Calu3 (cell line): Measurements from ENCODE around the gene KIRREL1. TPM values are rescaled to one million over a fixed set of nuclear protein-coding genes. Genes with fewer than 3 reads are reported as not detected.

ENCODE experiments used
- BruUV-seq: library from RNA; stranded (reverse); fragments of 400-500 nt; replicated peaks from 2 replicates; lab custom pipeline; 2021; lab: Mats Ljungman, UMichigan
- CTCF ChIA-PET: fragments of 300-600 bp; sonication (Branson Sonifier 250); formaldehyde crosslinking; loops from one replicate; lab custom pipeline; 2022; ENCODE audit warnings: antibody characterized with exemption; lab: Charles Lee
- DNase-seq: peaks from one replicate; pipeline ENCODE4 v3.0.0; 2022
- H3K27ac Mint-ChIP-seq: one replicate; pipeline ENCODE4 v1.8.0; 2022; ENCODE audit warnings: mixed read lengths; ENCODE audit not compliant: unreplicated experiment
- H3K27me3 Mint-ChIP-seq: one replicate; pipeline ENCODE4 v1.8.0; 2022; ENCODE audit warnings: mixed read lengths; ENCODE audit not compliant: unreplicated experiment
- H3K36me3 Mint-ChIP-seq: one replicate; pipeline ENCODE4 v1.8.0; 2022; ENCODE audit warnings: mild to moderate bottlenecking, moderate library complexity, mixed read lengths; ENCODE audit not compliant: insufficient read depth, unreplicated experiment
- H3K4me1 Mint-ChIP-seq: one replicate; pipeline ENCODE4 v1.8.0; 2022; ENCODE audit warnings: mild to moderate bottlenecking, low read depth, mixed read lengths; ENCODE audit not compliant: unreplicated experiment
- H3K4me3 Mint-ChIP-seq: one replicate; pipeline ENCODE4 v1.8.0; 2022; ENCODE audit warnings: mild to moderate bottlenecking, low read depth, moderate library complexity, mixed read lengths; ENCODE audit not compliant: unreplicated experiment
- H3K9me3 Mint-ChIP-seq: one replicate; pipeline ENCODE4 v1.8.0; 2022; ENCODE audit warnings: low read depth, mixed read lengths; ENCODE audit not compliant: unreplicated experiment
- intact Hi-C: fragments of 100-400 bp; cut with micrococcal nuclease; formaldehyde crosslinking; loops from one replicate; pipeline ENCODE4 v1.10.0; 2022; ENCODE audit not compliant: unreplicated experiment
- total RNA-seq: library from RNA; stranded (reverse); gene quantifications from 2 replicates; pipeline ENCODE4 v1.2.3, GENCODE V29; 2022
- TF ChIP-seq, protein P1 (sequence below): fragments of 200-600 bp; IDR thresholded peaks from one replicate; pipeline ENCODE4 v1.8.0; 2022; ENCODE audit warnings: antibody characterized with exemption; ENCODE audit not compliant: unreplicated experiment

Gene KIRREL1
- total RNA-seq, 1 experiment from 2014 or later, result 31.4 TPM

DNA sequence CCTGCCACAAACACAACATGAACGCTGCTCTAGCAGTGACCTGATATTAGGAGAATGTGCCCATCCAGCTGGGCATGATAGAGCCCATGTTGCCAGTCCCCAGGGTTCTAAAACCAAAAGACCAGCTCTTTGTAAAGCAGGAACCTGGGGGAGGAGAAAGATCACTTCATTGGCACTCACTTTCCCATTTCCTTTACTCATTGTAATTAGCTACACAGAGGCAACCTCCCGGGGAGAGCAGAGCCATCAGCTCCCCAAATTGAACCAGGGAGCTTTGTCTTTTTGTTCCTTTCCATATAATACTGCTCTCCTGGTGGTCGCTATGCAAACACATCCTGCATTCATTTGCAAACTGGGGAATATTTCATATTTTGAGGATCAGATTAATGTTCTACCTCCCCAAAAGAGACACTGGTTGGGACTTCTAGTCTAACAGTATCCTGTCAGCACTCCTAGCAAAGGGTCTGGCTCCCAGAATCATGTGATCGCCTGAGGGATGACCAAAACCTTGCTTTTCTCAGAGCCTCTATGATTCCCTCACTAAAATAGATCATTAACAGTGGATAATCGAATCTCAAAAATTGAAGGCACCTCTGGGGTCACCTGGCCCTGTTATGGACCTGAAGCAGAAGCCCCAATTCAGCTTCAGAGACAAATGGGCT lies 110.5 kb downstream of the KIRREL1 start:
- BruUV-seq, result no TSS peak
- H3K36me3 Mint-ChIP-seq, result no peaks in the 10 kb centered on the region
- no peak overlapping the region for H3K4me3 Mint-ChIP-seq
- DNase-seq, result no peak
- intact Hi-C loops, result no loop called here
- CTCF ChIA-PET, result interaction anchor here (0.6 to 1.3 kb wide), 5 partner anchors 8 to 142 kb away, joined by 3 to 5 read pairs (median 4); no protein-coding TSS in a partner anchor
- TF ChIP-seq, protein P1, sequence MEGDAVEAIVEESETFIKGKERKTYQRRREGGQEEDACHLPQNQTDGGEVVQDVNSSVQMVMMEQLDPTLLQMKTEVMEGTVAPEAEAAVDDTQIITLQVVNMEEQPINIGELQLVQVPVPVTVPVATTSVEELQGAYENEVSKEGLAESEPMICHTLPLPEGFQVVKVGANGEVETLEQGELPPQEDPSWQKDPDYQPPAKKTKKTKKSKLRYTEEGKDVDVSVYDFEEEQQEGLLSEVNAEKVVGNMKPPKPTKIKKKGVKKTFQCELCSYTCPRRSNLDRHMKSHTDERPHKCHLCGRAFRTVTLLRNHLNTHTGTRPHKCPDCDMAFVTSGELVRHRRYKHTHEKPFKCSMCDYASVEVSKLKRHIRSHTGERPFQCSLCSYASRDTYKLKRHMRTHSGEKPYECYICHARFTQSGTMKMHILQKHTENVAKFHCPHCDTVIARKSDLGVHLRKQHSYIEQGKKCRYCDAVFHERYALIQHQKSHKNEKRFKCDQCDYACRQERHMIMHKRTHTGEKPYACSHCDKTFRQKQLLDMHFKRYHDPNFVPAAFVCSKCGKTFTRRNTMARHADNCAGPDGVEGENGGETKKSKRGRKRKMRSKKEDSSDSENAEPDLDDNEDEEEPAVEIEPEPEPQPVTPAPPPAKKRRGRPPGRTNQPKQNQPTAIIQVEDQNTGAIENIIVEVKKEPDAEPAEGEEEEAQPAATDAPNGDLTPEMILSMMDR, result no peak
- peaks cover 13% of the 10 kb centered on the region for H3K27me3 Mint-ChIP-seq
- no peak overlapping the region for H3K27ac Mint-ChIP-seq
- no peaks in the 10 kb centered on the region for H3K9me3 Mint-ChIP-seq
- H3K4me1 Mint-ChIP-seq, result peaks cover 14% of the 10 kb centered on the region

- Mint-ChIP-seq H3K36me3 (no peaks in the 10 kb centered on the region), H3K27me3 (peaks cover 13% of the 10 kb centered on the region), H3K27ac (no peak overlapping the region), H3K4me3 (no peak overlapping the region), H3K9me3 (no peaks in the 10 kb centered on the region), H3K4me1 (peaks cover 14% of the 10 kb centered on the region)
- no TSS peak for BruUV-seq
- TF ChIP-seq, protein P1, result no peak
- intact Hi-C loops, result no loop called here
- CTCF ChIA-PET, result interaction anchor here (0.6 to 1.1 kb wide), 2 partner anchors 9 to 12 kb away, joined by 4 read pairs; no protein-coding TSS in a partner anchor
- DNase-seq, result no peak
Measured at GRCh38 chr1:158104891-158105290, 111.4 kb downstream of the KIRREL1 start.

DNA sequence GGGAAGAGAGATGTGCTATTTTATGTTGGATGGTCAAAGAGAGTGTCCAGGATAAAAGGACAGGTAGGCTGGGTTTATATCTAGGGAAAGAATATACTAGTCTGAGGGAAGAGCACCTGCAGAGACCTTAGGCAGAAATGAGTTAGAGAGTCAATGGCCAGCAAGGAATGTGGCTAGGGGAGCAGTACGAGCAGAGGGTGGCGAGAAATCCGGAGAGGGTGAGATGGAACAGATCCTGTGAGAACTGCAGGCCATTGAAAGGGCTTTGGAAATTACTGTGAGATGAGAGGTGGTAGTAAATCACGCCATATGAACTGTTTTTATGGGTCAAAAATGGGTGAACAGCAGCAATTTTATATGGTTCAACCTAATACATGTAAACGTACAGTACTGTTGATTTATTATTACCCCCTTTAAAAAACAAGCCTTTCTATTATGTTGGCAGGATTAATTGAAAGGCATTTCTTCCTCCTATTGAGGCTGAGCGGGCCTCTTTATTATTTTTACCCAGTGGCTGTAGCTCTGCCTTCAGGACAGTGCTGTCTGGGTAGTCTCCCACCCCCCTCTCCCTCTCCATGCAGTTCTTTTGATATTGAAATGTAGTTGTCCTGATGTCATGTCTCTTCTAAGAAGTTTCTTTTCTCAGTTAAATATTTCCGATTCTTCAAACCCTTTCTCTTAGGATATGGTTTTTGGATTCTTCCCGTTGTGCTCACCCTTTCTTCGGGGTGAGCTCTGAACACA lies 112.1 kb downstream of the KIRREL1 start:
- BruUV-seq, result no TSS peak
- CTCF ChIA-PET, result interaction anchor here (0.7 to 1.3 kb wide), 3 partner anchors 10 to 113 kb away, joined by 3 to 4 read pairs (median 3); no protein-coding TSS in a partner anchor
- Mint-ChIP-seq H3K9me3 (no peaks in the 10 kb centered on the region), H3K27ac (no peak overlapping the region), H3K4me1 (peaks cover 14% of the 10 kb centered on the region), H3K36me3 (no peaks in the 10 kb centered on the region), H3K4me3 (no peak overlapping the region), H3K27me3 (peaks cover 13% of the 10 kb centered on the region)
- intact Hi-C loops, result no loop called here
- TF ChIP-seq, protein P1, result no peak
- no peak for DNase-seq

DNA sequence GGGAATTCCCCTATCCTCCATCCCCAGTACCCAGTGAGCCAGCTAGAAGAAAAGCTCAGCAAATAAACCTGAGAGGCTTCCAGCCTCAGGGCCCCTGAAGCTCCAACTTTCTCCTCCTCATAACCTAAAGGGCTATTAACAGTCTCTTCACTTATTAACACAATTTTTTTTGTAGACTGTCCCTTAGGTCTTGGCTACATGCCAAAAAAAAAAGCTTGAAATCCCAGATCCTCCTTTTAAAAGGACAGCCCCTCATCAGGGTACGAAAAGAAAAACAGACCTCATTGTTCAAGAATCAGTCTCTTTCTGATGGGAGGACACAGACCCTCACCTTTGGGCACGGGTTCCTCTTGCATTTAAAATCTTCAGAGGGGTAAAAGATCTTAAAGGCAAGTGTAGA lies 114.5 kb downstream of the KIRREL1 start:
- Mint-ChIP-seq H3K4me1 (no peaks in the 10 kb centered on the region), H3K36me3 (no peaks in the 10 kb centered on the region), H3K27me3 (peaks cover 24% of the 10 kb centered on the region), H3K27ac (no peak overlapping the region), H3K9me3 (no peaks in the 10 kb centered on the region), H3K4me3 (no peak overlapping the region)
- intact Hi-C loops, result no loop called here
- no peak for DNase-seq
- CTCF ChIA-PET, result interaction anchor here (1.0 kb wide), 1 partner anchor 117 kb away, joined by 3 read pairs; no protein-coding TSS in a partner anchor
- BruUV-seq, result no TSS peak
- TF ChIP-seq, protein P1, result no peak
